PC-9 (cell line): ENCODE data around the gene SGPL1. TPM values are rescaled to one million over a fixed set of nuclear protein-coding genes. Genes with fewer than 3 reads are reported as not detected.

Experiments
- BruUV-seq: library from RNA; stranded (reverse); fragments of 400-500 nt; replicated peaks from 2 replicates; lab custom pipeline; 2021; lab: Mats Ljungman, UMichigan
- CTCF ChIA-PET: fragments of 300-600 bp; sonication (Branson Sonifier 250); formaldehyde crosslinking; loops from one replicate; lab custom pipeline; 2022; ENCODE audit warnings: antibody characterized with exemption; lab: Charles Lee
- POLR2A ChIA-PET: fragments of 300-600 bp; sonication (Branson Sonifier 250); formaldehyde crosslinking; loops from one replicate; lab custom pipeline; 2022; ENCODE audit warnings: antibody characterized with exemption; ENCODE audit not compliant: unreplicated experiment; lab: Charles Lee
- DNase-seq, 2 experiments: peaks; one replicate each; pipeline versions ENCODE4 v3.0.0 to v3.0.0-alpha.2; 2015 to 2022; ENCODE audit warnings: mixed read lengths in 1 of 2
- H2AFZ ChIP-seq: fragments of 200-600 bp; sonication (generic); 2 replicates; pipeline ENCODE4 v1.8.1; 2017; ENCODE audit warnings: antibody characterized with exemption
- H3F3A ChIP-seq: fragments of 200-600 bp; sonication (generic); 2 replicates; pipeline ENCODE4 v1.8.1; 2017; ENCODE audit warnings: antibody characterized with exemption, mild to moderate bottlenecking, low read depth; ENCODE audit not compliant: insufficient read depth
- H3K27ac ChIP-seq: fragments of 200-600 bp; sonication (generic); 2 replicates; pipeline ENCODE4 v1.6.1; 2016; ENCODE audit warnings: mixed run types
- H3K27me3 ChIP-seq: fragments of 200-600 bp; sonication (generic); 2 replicates; pipeline ENCODE4 v1.6.1; 2016; ENCODE audit warnings: low read depth, mixed run types; ENCODE audit not compliant: insufficient read depth
- H3K36me3 ChIP-seq: fragments of 200-600 bp; sonication (generic); 2 replicates; pipeline ENCODE4 v1.6.1; 2016; ENCODE audit warnings: low read depth, mixed run types
- H3K4me1 ChIP-seq: fragments of 200-600 bp; sonication (generic); replicated peaks from 2 replicates; pipeline ENCODE4 v1.6.1; 2016; ENCODE audit warnings: mixed run types; ENCODE audit not compliant: insufficient read depth
- H3K4me2 ChIP-seq: fragments of 200-600 bp; sonication (generic); 2 replicates; pipeline ENCODE4 v1.6.1; 2017; ENCODE audit warnings: mixed run types
- H3K4me3 ChIP-seq: fragments of 200-600 bp; sonication (generic); 2 replicates; pipeline ENCODE4 v1.6.1; 2016; ENCODE audit warnings: mixed run types
- H3K79me2 ChIP-seq: fragments of 200-600 bp; sonication (generic); 2 replicates; pipeline ENCODE4 v1.6.1; 2017; ENCODE audit warnings: low read depth, mixed run types
- H3K9me2 ChIP-seq: fragments of 200-600 bp; sonication (generic); 2 replicates; pipeline ENCODE4 v1.8.1; 2017; ENCODE audit warnings: mild to moderate bottlenecking; ENCODE audit not compliant: insufficient read depth
- H3K9me3 ChIP-seq: fragments of 200-600 bp; sonication (generic); 2 replicates; pipeline ENCODE4 v1.8.1; 2016; ENCODE audit warnings: low read depth; ENCODE audit not compliant: insufficient read depth
- H4K20me1 ChIP-seq: fragments of 200-600 bp; sonication (generic); 2 replicates; pipeline ENCODE4 v1.8.1; 2017; ENCODE audit not compliant: insufficient read depth
- EZH2 ChIP-seq: fragments of 200-600 bp; sonication (generic); IDR thresholded peaks from 2 replicates; pipeline ENCODE4 v1.8.0; 2017; ENCODE audit warnings: antibody characterized with exemption, low read depth
- intact Hi-C: fragments of 100-400 bp; cut with micrococcal nuclease; formaldehyde crosslinking; loops from one replicate; pipeline ENCODE4 v1.10.0; 2022; ENCODE audit not compliant: unreplicated experiment
- total RNA-seq: library from RNA; stranded (reverse); gene quantifications from 2 replicates; pipeline ENCODE4 v1.2.3, GENCODE V29; 2021
- TF ChIP-seq, protein P1 (sequence below): fragments of 200-600 bp; sonication (generic); conservative IDR thresholded peaks from 2 replicates; pipeline ENCODE4 v1.6.1; 2017; ENCODE audit warnings: mixed run types, antibody characterized with exemption, mild to moderate bottlenecking, moderate library complexity

SGPL1 gene
- total RNA-seq, 1 experiment from 2014 or later: 96.9 TPM

DNA sequence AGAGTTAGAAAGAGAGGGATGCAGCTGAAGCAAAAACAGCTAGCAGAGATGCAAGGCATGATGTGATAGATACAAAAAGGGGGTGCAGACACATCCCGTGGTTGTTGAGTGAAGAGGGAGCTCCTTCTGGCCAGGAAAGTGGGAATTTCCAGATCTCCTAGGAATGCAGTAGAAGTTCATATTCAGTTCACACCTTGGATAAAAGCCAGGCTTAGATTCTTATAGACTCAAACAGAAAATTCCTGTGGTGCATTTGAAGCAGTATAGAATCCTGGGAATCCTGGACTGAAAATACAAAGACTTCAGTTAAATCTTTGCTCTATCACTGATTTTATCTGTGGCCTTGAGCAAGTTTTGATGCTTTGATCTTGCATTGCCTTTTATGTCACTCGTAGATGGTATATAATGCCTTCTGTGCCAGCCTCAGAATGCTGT, 33.9 kb downstream of the SGPL1 start:
- peaks cover 50% of the 10 kb centered on the region for H3F3A ChIP-seq
- peak overlapping the region; percentile 52 for H3K4me2 ChIP-seq
- H3K36me3 ChIP-seq: peaks cover 30% of the 10 kb centered on the region
- H2AFZ ChIP-seq: no peak overlapping the region
- H3K9me2 ChIP-seq: no peaks in the 10 kb centered on the region
- ChIA-PET POLR2A (interaction anchor here (0.7 to 0.9 kb wide), 2 partner anchors 33 to 368 kb away, joined by 3 to 4 read pairs; no protein-coding TSS in a partner anchor), CTCF (interaction anchor here (0.7 kb wide), 1 partner anchor 9 kb away, joined by 3 read pairs; no protein-coding TSS in a partner anchor)
- peak overlapping the region; percentile 68 for H3K27ac ChIP-seq
- H3K27me3 ChIP-seq: no peaks in the 10 kb centered on the region
- TF ChIP-seq, protein P1, sequence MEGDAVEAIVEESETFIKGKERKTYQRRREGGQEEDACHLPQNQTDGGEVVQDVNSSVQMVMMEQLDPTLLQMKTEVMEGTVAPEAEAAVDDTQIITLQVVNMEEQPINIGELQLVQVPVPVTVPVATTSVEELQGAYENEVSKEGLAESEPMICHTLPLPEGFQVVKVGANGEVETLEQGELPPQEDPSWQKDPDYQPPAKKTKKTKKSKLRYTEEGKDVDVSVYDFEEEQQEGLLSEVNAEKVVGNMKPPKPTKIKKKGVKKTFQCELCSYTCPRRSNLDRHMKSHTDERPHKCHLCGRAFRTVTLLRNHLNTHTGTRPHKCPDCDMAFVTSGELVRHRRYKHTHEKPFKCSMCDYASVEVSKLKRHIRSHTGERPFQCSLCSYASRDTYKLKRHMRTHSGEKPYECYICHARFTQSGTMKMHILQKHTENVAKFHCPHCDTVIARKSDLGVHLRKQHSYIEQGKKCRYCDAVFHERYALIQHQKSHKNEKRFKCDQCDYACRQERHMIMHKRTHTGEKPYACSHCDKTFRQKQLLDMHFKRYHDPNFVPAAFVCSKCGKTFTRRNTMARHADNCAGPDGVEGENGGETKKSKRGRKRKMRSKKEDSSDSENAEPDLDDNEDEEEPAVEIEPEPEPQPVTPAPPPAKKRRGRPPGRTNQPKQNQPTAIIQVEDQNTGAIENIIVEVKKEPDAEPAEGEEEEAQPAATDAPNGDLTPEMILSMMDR: no peak
- TF ChIP-seq EZH2: no peak
- H3K4me3 ChIP-seq: no peak overlapping the region
- peaks cover 60% of the 10 kb centered on the region for H3K4me1 ChIP-seq
- DNase-seq: peak; percentile 40 to 85
- H4K20me1 ChIP-seq: 0 out of 2 replicates have a peak, but pooled peaks cover 3% of the 10 kb centered on the region
- H3K79me2 ChIP-seq: peaks cover 31% of the 10 kb centered on the region
- intact Hi-C loops: loop anchor here (1.0 kb wide), 1 partner anchor 18 kb away; no protein-coding TSS in a partner anchor
- no TSS peak for BruUV-seq
- H3K9me3 ChIP-seq: no peaks in the 10 kb centered on the region

DNA sequence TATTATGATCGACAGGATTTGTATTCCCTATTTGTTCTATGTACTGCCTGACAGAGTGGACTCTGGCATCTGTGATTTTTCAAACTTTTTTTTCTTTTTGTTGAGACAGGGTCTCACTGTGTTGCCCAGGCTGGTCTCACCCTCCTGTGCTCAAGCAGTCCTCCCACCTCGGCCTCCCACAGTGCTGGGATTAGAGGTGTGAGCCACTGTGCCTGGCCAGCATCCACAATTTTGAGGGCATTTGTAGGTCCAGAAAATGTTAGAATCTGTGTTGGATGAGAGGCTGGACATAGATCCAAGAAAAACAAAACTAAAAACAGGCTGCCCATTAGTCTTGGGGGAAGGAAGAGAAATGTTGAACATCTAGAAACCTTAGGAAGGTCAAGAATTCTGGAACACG, 34.3 kb downstream of the SGPL1 start:
- H3K4me2 ChIP-seq: peak overlapping the region; percentile 52
- peak overlapping the region; percentile 68 for H3K27ac ChIP-seq
- no peak overlapping the region for H3K4me3 ChIP-seq
- H3K79me2 ChIP-seq: peaks cover 34% of the 10 kb centered on the region
- H3F3A ChIP-seq: peaks cover 55% of the 10 kb centered on the region
- no peak overlapping the region for H2AFZ ChIP-seq
- H3K27me3 ChIP-seq: no peaks in the 10 kb centered on the region
- POLR2A ChIA-PET: interaction anchor here (0.9 kb wide), 1 partner anchor 34 kb away, joined by 4 read pairs; no protein-coding TSS in a partner anchor
- H3K9me3 ChIP-seq: no peaks in the 10 kb centered on the region
- TF ChIP-seq EZH2: no peak
- TF ChIP-seq, protein P1: no peak
- peaks cover 35% of the 10 kb centered on the region for H3K36me3 ChIP-seq
- DNase-seq: no peak
- CTCF ChIA-PET: no interaction called here
- H3K4me1 ChIP-seq: peaks cover 60% of the 10 kb centered on the region
- H3K9me2 ChIP-seq: no peaks in the 10 kb centered on the region
- intact Hi-C loops: no loop called here
- BruUV-seq: no TSS peak
- H4K20me1 ChIP-seq: 0 out of 2 replicates have a peak, but pooled peaks cover 3% of the 10 kb centered on the region

DNA sequence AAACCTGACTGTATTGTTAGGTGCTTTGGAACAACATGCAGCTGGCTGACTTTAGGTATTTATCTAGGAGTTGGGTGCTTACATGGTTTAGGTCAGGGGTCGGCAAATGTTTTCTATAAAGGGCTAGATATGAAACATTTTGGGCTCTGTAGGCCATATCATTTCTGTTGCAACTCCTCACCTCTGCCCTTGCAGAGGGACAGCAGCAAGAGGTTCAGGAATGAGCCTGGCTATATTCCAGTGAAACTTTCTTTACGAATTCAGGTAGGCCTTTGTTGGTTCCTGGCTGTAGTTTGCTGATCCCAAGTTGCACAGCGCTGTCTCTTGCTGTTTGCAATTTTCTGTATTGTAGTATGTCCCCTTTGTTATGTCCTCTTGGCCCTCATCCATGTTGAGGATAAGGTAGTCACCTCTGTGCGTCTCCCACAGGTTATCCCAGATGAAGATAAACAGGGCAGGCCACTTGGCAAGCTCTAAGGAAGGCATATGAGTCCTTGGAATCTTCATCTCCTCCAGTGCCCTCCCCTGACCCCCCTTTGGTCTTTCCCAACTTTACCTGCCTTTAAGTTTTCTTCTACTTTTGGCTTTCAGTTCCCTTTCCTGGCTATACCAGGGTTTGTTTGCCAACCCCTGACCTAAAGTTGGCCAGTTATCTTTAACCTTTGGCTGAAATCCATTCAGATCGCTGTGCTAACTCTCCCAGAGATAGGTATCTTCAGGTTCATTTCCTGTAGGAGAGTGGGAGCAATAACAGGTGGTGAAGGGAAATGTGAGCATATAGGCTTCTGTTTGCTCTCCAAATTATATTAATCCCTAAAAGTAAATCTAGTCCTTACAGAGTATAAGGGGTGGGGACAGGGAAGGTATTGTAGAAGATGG, 36.1 kb downstream of the SGPL1 start:
- no peak for TF ChIP-seq EZH2
- TF ChIP-seq, protein P1: no peak
- Histone ChIP-seq H3K9me3 (no peaks in the 10 kb centered on the region), H3K4me2 (peak overlapping the region; percentile 52), H3K36me3 (peaks cover 38% of the 10 kb centered on the region), H3K27me3 (no peaks in the 10 kb centered on the region), H2AFZ (no peak overlapping the region), H3K79me2 (peaks cover 34% of the 10 kb centered on the region), H3F3A (peaks cover 58% of the 10 kb centered on the region), H3K4me3 (no peak overlapping the region), H3K27ac (peak overlapping the region; percentile 68), H3K4me1 (peaks cover 64% of the 10 kb centered on the region), H3K9me2 (no peaks in the 10 kb centered on the region), H4K20me1 (0 out of 2 replicates have a peak, but pooled peaks cover 3% of the 10 kb centered on the region)
- intact Hi-C loops: no loop called here
- ChIA-PET POLR2A (no interaction called here), CTCF (no interaction called here)
- DNase-seq: peak in 1 of 2 experiments; percentile 84
- no TSS peak for BruUV-seq
